HepG2 (cell line): ENCODE data around the gene MSS51. TPM values are rescaled to one million over a fixed set of nuclear protein-coding genes. Genes with fewer than 3 reads are reported as not detected.

Source experiments
- ATAC-seq: fragments of 200-7000 bp; cut with Tn5 transposase; 3 replicates; pipeline ENCODE4 v1.9.1; 2020; ENCODE audit warnings: mild to moderate bottlenecking, moderate library complexity
- BruUV-seq: library from RNA; stranded (reverse); fragments of 400-500 nt; replicated peaks from 2 replicates; lab custom pipeline; 2021; lab: Mats Ljungman, UMichigan
- CTCF ChIA-PET: fragments of 300-600 bp; formaldehyde crosslinking; extraction: SDS; loops from one replicate; lab custom pipeline; 2021; ENCODE audit warnings: low total read pairs, inconsistent platforms, low intra/inter-chr PET ratio; lab: Yijun Ruan, JAX
- POLR2A ChIA-PET: fragments of 350-600 bp; sonication (Branson Sonifier 250); formaldehyde crosslinking; loops from one replicate; lab custom pipeline; 2020; ENCODE audit warnings: antibody characterized with exemption, inconsistent platforms; lab: Yijun Ruan, JAX
- DNase-seq: peaks from one replicate; pipeline ENCODE4 v3.0.0-alpha.2; 2015; ENCODE audit warnings: low spot score
- FAIRE-seq: peaks from 3 replicates; lab custom pipeline; 2011; peaks lifted over from hg19 to GRCh38; lab: Jason Lieb, UNC
- H2AFZ ChIP-seq: one replicate; pipeline ENCODE4 v1.6.1; 2011; ENCODE audit warnings: low read length, inconsistent platforms
- H3K27ac ChIP-seq: fragments of 300-600 bp; 3 replicates; pipeline ENCODE4 v1.8.0; 2011; ENCODE audit warnings: mixed run types, mild to moderate bottlenecking, mixed read lengths, low read length, inconsistent platforms; ENCODE audit not compliant: insufficient read depth; ENCODE audit errors: extremely low read length
- H3K27me3 ChIP-seq, 2 experiments: fragments of 200-600 bp in 1 of 2; 2 replicates in 1 of 2; 3 replicates in 1 of 2; pipeline versions ENCODE4 v1.6.0 to v1.8.0; 2011; ENCODE audit warnings: low read length in 2 of 2, mild to moderate bottlenecking in 2 of 2, moderate library complexity in 2 of 2, inconsistent platforms in 1 of 2; ENCODE audit not compliant: insufficient read depth in 2 of 2, control insufficient read depth in 1 of 2
- H3K36me3 ChIP-seq, 2 experiments: fragments of 200-600 bp in 1 of 2; replicated peaks in 1 of 2; 2 replicates in 1 of 2; 3 replicates in 1 of 2; pipeline versions ENCODE4 v1.5.1 to v1.8.0; 2011; ENCODE audit warnings: low read length in 2 of 2, inconsistent platforms in 1 of 2; ENCODE audit not compliant: insufficient read depth in 2 of 2, control insufficient read depth in 1 of 2
- H3K4me1 ChIP-seq: 2 replicates; pipeline ENCODE4 v1.5.1; 2012; ENCODE audit warnings: low read length, inconsistent platforms; ENCODE audit not compliant: insufficient read depth
- H3K4me2 ChIP-seq: 2 replicates; pipeline ENCODE4 v1.6.0; 2011; ENCODE audit warnings: low read depth, low read length, inconsistent platforms
- H3K4me3 ChIP-seq, 3 experiments: fragments of 200-600 bp in 1 of 3; sonication (generic), shearing (Covaris generic) in 1 of 3; replicated peaks in 1 of 3; 2 replicates each; pipeline ENCODE4 v1.5.1; 2011 to 2016; ENCODE audit warnings: low read length in 3 of 3, inconsistent platforms in 2 of 3, low read depth in 2 of 3, mild to moderate bottlenecking in 2 of 3, control low read depth in 1 of 3, mixed read lengths in 1 of 3; ENCODE audit not compliant: insufficient read depth in 1 of 3
- H3K79me2 ChIP-seq: one replicate; pipeline ENCODE4 v1.6.1; 2011; ENCODE audit warnings: low read length, inconsistent platforms; ENCODE audit not compliant: insufficient read depth
- H3K9ac ChIP-seq: 2 replicates; pipeline ENCODE4 v1.6.0; 2011; ENCODE audit warnings: mild to moderate bottlenecking, low read depth, low read length, inconsistent platforms; ENCODE audit not compliant: insufficient read depth
- H3K9me3 ChIP-seq: 2 replicates; pipeline ENCODE4 v1.5.1; 2012; ENCODE audit warnings: mild to moderate bottlenecking, low read length
- H4K20me1 ChIP-seq: 2 replicates; pipeline ENCODE4 v1.6.0; 2011; ENCODE audit warnings: inconsistent platforms, mild to moderate bottlenecking, low read length, moderate library complexity; ENCODE audit not compliant: insufficient read depth
- AGO1 ChIP-seq: fragments of 200-400 bp; formaldehyde crosslinking; IDR thresholded peaks from 2 replicates; pipeline ENCODE4 v1.6.1; 2017; ENCODE audit warnings: mild to moderate bottlenecking, low read depth, low read length, moderate library complexity; ENCODE audit not compliant: poor library complexity, severe bottlenecking
- KAT2B ChIP-seq: fragments of 150-350 bp; IDR thresholded peaks from 2 replicates; pipeline ENCODE4 v1.6.1; 2014; ENCODE audit warnings: low read depth, low read length, borderline replicate concordance
- NR3C1 ChIP-seq: sonication (generic); formaldehyde crosslinking; IDR thresholded peaks from 2 replicates; pipeline ENCODE4 v1.4.0; 2020; ENCODE audit warnings: missing genetic modification reagents
- PHF5A ChIP-seq: IDR thresholded peaks from one replicate; pipeline ENCODE4 v1.6.1; 2018; ENCODE audit warnings: low read depth, missing genetic modification reagents; ENCODE audit not compliant: unreplicated experiment
- SP5 ChIP-seq: IDR thresholded peaks from 2 replicates; pipeline ENCODE4 v1.6.1; 2016; ENCODE audit warnings: low read depth, borderline replicate concordance
- SUZ12 ChIP-seq: fragments of 150-350 bp; IDR thresholded peaks from 2 replicates; pipeline ENCODE4 v1.6.1; 2014; ENCODE audit warnings: low read depth, low read length
- TBL1XR1 ChIP-seq: fragments of 150-350 bp; IDR thresholded peaks from 2 replicates; pipeline ENCODE4 v1.6.1; 2014; ENCODE audit warnings: borderline replicate concordance, low read length; ENCODE audit not compliant: partially characterized antibody
- TCF12 ChIP-seq, 2 experiments: fragments of 450-650 bp in 1 of 2; sonication (generic) in 1 of 2; formaldehyde crosslinking in 1 of 2; IDR thresholded peaks; 2 replicates each; pipeline versions ENCODE4 v1.6.1 to v1.8.0; 2017 to 2022; ENCODE audit warnings: antibody characterized with exemption in 1 of 2, mild to moderate bottlenecking in 1 of 2, missing genetic modification reagents in 1 of 2, moderate library complexity in 1 of 2
- TSC22D2 ChIP-seq: sonication (generic); formaldehyde crosslinking; IDR thresholded peaks from 2 replicates; pipeline ENCODE4 v1.5.1; 2020; ENCODE audit warnings: missing genetic modification reagents, mild to moderate bottlenecking, borderline replicate concordance
- XRCC5 ChIP-seq: fragments of 200-400 bp; formaldehyde crosslinking; optimal IDR thresholded peaks from 2 replicates; pipeline ENCODE3; 2017; ENCODE audit warnings: mild to moderate bottlenecking, low read length
- WGBS: methylation state at CpG from one replicate; pipeline ENCODE4 v1.1.6; 2017; ENCODE audit warnings: low lambda C conversion rate; 5-methylcytosine and 5-hydroxymethylcytosine counted together
- in situ Hi-C: cut with HindIII; loops from 2 replicates; pipeline ENCODE4 v1.10.0; 2017; ENCODE audit warnings: low pct_unique_long_range_greater_than_20kb; ENCODE audit not compliant: extremely low pct_ligation_motif_present
- intact Hi-C: fragments of 100-400 bp; cut with micrococcal nuclease; formaldehyde crosslinking; loops from one replicate; pipeline ENCODE4 v1.10.0; 2022; ENCODE audit not compliant: unreplicated experiment
- polyA plus RNA-seq, 8 experiments: library from polyadenylated mRNA; depleted of rRNA in 3 of 8; stranded (reverse) in 7 of 8; unstranded in 1 of 8; fragments of >200 nt; fragmentation: Illumina TruSeq in 4 of 8; extraction: Trizol in 4 of 8; gene quantifications; 2 replicates each; pipeline versions ENCODE4 v1.2.1 to v1.2.3, GENCODE V29; 2011 to 2016; ENCODE audit warnings: low read depth in 4 of 8, missing spikeins in 1 of 8, mixed read lengths in 1 of 8; ENCODE audit not compliant: insufficient read depth in 1 of 8
- total RNA-seq, 5 experiments: library from RNA; depleted of rRNA; stranded (reverse); fragments of >200 nt; fragmentation: Illumina TruSeq; extraction: Trizol; gene quantifications; 2 replicates each; pipeline ENCODE4 v1.2.3, GENCODE V29; 2016; ENCODE audit warnings: low read depth in 1 of 5
- TF ChIP-seq, protein P1 (sequence below): sonication (generic); formaldehyde crosslinking; IDR thresholded peaks from 2 replicates; pipeline ENCODE4 v1.5.0; 2020; ENCODE audit warnings: mild to moderate bottlenecking, missing genetic modification reagents, moderate library complexity
- TF ChIP-seq, protein P2 (sequence below): sonication (generic); formaldehyde crosslinking; IDR thresholded peaks from 2 replicates; pipeline ENCODE4 v1.4.0; 2020; ENCODE audit warnings: mild to moderate bottlenecking, missing genetic modification reagents, borderline replicate concordance
- TF ChIP-seq, protein P3 (sequence below): sonication (generic); formaldehyde crosslinking; IDR thresholded peaks from 2 replicates; pipeline ENCODE4 v1.4.0; 2020; ENCODE audit warnings: missing genetic modification reagents

The MSS51 gene
- total and polyA plus RNA-seq, 2 of the 13 experiments (the other 11 are each of a cell fraction or from before 2014, with no cell fraction given), result 0.91 to 2.4 TPM

DNA sequence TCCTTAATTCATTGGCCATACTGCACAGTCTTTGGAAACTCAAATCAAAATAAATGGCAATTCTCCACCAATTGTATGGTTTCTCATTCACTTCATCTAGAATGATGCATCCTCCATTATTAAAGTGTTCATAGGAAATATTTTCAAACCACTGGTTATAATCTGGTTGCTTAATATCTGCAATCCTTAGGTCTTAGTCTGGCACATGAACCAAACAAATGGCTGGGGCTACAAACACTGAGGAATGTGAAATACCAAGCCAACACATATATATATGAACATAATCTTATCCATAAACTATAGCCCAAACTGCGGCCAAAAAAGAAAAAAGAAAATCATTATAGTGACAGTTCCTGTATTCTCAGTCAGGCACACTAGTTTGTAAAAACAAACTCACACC, 5.7 kb upstream of the MSS51 start:
- no peak overlapping the region for H3K4me3 ChIP-seq
- H3K9me3 ChIP-seq, result no peaks in the 10 kb centered on the region
- in situ Hi-C loops, result no loop called here
- no peaks in the 10 kb centered on the region for H3K79me2 ChIP-seq
- H3K4me1 ChIP-seq, result peaks cover 2% of the 10 kb centered on the region
- H3K27ac ChIP-seq, result no peak overlapping the region
- BruUV-seq, result no TSS peak
- H3K9ac ChIP-seq, result no peak overlapping the region
- intact Hi-C loops, result no loop called here
- DNase-seq (no peak), FAIRE-seq (no peak), ATAC-seq (no peak)
- WGBS, result 100% methylated on average over 1 of the region's 1 CpG
- no peak overlapping the region for H2AFZ ChIP-seq
- no peak overlapping the region for H3K4me2 ChIP-seq
- CTCF ChIA-PET, result no interaction called here
- peaks cover 5 to 15% of the 10 kb centered on the region in 2 experiments for H3K36me3 ChIP-seq
- H3K27me3 ChIP-seq, result no peaks in the 10 kb centered on the region
- no peaks in the 10 kb centered on the region for H4K20me1 ChIP-seq
- POLR2A ChIA-PET, result no interaction called here
- TF ChIP-seq, protein P1, sequence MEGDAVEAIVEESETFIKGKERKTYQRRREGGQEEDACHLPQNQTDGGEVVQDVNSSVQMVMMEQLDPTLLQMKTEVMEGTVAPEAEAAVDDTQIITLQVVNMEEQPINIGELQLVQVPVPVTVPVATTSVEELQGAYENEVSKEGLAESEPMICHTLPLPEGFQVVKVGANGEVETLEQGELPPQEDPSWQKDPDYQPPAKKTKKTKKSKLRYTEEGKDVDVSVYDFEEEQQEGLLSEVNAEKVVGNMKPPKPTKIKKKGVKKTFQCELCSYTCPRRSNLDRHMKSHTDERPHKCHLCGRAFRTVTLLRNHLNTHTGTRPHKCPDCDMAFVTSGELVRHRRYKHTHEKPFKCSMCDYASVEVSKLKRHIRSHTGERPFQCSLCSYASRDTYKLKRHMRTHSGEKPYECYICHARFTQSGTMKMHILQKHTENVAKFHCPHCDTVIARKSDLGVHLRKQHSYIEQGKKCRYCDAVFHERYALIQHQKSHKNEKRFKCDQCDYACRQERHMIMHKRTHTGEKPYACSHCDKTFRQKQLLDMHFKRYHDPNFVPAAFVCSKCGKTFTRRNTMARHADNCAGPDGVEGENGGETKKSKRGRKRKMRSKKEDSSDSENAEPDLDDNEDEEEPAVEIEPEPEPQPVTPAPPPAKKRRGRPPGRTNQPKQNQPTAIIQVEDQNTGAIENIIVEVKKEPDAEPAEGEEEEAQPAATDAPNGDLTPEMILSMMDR (CRISPR knock-in tag), result no peak
- no peak for TF ChIP-seq NR3C1 (CRISPR knock-in tag)
- no peak for TF ChIP-seq SUZ12
- TF ChIP-seq KAT2B, result no peak
- no peak for TF ChIP-seq TBL1XR1
- TF ChIP-seq TSC22D2, result no peak
- TF ChIP-seq, protein P2, sequence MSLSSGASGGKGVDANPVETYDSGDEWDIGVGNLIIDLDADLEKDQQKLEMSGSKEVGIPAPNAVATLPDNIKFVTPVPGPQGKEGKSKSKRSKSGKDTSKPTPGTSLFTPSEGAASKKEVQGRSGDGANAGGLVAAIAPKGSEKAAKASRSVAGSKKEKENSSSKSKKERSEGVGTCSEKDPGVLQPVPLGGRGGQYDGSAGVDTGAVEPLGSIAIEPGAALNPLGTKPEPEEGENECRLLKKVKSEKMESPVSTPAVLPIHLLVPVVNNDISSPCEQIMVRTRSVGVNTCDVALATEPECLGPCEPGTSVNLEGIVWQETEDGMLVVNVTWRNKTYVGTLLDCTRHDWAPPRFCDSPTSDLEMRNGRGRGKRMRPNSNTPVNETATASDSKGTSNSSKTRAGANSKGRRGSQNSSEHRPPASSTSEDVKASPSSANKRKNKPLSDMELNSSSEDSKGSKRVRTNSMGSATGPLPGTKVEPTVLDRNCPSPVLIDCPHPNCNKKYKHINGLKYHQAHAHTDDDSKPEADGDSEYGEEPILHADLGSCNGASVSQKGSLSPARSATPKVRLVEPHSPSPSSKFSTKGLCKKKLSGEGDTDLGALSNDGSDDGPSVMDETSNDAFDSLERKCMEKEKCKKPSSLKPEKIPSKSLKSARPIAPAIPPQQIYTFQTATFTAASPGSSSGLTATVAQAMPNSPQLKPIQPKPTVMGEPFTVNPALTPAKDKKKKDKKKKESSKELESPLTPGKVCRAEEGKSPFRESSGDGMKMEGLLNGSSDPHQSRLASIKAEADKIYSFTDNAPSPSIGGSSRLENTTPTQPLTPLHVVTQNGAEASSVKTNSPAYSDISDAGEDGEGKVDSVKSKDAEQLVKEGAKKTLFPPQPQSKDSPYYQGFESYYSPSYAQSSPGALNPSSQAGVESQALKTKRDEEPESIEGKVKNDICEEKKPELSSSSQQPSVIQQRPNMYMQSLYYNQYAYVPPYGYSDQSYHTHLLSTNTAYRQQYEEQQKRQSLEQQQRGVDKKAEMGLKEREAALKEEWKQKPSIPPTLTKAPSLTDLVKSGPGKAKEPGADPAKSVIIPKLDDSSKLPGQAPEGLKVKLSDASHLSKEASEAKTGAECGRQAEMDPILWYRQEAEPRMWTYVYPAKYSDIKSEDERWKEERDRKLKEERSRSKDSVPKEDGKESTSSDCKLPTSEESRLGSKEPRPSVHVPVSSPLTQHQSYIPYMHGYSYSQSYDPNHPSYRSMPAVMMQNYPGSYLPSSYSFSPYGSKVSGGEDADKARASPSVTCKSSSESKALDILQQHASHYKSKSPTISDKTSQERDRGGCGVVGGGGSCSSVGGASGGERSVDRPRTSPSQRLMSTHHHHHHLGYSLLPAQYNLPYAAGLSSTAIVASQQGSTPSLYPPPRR, result no peak
- TF ChIP-seq, protein P3, sequence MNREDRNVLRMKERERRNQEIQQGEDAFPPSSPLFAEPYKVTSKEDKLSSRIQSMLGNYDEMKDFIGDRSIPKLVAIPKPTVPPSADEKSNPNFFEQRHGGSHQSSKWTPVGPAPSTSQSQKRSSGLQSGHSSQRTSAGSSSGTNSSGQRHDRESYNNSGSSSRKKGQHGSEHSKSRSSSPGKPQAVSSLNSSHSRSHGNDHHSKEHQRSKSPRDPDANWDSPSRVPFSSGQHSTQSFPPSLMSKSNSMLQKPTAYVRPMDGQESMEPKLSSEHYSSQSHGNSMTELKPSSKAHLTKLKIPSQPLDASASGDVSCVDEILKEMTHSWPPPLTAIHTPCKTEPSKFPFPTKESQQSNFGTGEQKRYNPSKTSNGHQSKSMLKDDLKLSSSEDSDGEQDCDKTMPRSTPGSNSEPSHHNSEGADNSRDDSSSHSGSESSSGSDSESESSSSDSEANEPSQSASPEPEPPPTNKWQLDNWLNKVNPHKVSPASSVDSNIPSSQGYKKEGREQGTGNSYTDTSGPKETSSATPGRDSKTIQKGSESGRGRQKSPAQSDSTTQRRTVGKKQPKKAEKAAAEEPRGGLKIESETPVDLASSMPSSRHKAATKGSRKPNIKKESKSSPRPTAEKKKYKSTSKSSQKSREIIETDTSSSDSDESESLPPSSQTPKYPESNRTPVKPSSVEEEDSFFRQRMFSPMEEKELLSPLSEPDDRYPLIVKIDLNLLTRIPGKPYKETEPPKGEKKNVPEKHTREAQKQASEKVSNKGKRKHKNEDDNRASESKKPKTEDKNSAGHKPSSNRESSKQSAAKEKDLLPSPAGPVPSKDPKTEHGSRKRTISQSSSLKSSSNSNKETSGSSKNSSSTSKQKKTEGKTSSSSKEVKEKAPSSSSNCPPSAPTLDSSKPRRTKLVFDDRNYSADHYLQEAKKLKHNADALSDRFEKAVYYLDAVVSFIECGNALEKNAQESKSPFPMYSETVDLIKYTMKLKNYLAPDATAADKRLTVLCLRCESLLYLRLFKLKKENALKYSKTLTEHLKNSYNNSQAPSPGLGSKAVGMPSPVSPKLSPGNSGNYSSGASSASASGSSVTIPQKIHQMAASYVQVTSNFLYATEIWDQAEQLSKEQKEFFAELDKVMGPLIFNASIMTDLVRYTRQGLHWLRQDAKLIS, result no peak
- no peak for TF ChIP-seq SP5 (CRISPR knock-in tag)
- no peak for TF ChIP-seq XRCC5
- no peak for TF ChIP-seq TCF12 (IDR thresholded peaks at IDR 0.05)
- no peak for TF ChIP-seq TCF12 (CRISPR knock-in tag; IDR thresholded peaks at IDR 0.05)
- no peak for TF ChIP-seq PHF5A (CRISPR knock-in tag)
- TF ChIP-seq AGO1, result no peak
